GM19438 (cell line): ENCODE measurements around the gene NOC4L.
"Not testable (repeated sequence)": the region's sequence is repeated elsewhere in the genome, so short reads cannot be mapped to it uniquely, and the experiment has no call there.

Source experiments
- ATAC-seq: cut with Tn5 transposase; IDR thresholded peaks from one replicate; pipeline ENCODE4 v1.9.1; 2021; ENCODE audit warnings: low read depth; ENCODE audit not compliant: unreplicated experiment

Gene NOC4L

DNA sequence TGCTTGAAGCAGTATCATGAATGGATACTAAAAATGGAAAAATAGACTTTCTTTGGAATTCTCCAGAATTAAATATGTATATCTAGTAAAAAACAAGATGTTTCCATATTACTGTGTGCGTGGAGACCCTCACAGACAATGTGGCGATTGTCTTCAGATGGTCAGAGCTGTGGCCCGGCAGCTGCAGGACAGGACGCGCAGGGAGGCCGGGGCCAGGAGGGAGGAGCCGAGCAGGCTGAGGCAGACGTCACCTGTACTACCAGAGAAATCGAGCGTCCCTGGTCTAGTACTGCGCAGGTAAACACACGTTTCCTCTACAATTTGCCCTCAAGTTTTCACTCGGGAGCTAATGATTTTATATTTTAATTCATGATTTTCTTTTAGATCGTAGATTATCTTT, 23.0 kb upstream of the NOC4L start:
- ATAC-seq = no peak

- ATAC-seq = no peak
Observed at GRCh38 chr12:132123970-132124765, 20.1 kb upstream of the NOC4L start.

DNA sequence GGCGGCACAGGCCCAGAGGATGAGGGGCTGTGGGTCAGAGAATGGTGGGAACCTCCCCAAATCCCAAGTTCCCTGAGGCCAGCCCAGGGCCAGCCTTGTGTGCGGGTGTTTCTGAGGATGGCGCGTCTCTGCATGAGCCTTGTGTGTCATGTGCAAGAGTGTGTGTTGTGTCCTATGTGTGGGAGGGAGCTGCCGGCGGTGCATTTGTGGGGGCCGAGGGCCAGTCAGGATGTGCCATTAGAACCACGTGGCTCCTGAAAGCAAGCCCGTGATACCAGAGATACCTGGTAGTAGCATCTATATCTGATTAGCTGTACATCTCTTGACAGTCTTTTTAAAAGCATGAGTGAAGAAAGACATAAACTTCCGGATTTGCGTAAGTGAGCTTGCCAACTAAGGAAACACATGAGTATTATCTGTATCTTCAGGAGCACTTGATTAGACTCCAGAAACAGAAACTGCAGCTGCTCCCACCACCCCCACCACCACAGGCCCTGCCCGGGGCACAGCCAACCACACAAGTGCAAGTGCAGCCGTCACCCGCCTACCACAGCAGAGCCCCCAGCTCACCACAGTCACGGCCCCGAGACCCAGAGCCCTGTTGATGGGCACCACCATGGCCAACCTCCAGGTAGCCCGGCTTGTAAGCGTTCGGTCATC, 19.4 kb upstream of the NOC4L start:
- no peak for ATAC-seq

- no peak for ATAC-seq
Observed at GRCh38 chr12:132125736-132126135, 18.5 kb upstream of the NOC4L start.

DNA sequence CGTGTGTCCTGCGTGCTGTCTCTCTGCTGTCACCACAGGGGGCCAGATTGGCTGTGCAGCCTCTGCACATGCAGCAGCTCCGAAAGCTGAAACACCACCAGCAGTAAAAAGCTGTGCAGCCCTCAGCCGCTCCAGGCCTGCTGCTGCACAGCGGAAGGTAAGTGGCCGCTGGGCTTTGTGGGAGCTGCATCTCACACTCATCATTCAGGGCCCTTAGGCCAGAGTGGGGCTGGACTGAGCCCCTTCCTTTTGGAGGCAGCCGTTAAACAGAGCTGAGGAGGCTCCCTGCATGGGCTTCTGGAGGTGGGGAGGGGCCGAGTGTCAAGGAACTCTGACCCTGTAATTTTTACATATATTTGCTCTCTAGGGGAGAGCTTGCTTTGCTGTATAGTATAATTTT, 17.2 kb upstream of the NOC4L start:
- no peak for ATAC-seq

DNA sequence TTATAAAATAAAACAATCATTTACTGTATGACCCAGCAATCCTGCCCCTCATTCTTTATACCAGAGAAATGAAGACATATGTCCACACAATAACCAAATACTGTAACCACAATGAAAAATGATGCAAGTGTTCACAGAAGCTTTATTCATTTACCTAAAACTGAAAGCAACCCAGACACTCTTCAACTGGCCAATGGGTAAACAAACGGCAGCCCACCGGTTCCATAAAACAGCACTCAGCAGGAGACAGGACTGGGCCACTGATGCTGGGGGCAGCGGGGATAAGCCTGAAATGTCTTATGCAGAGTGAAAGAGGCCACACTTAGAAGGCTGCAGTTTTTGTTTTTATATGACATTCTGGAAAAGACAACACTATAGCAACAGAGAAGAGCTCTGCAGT, 15.2 kb upstream of the NOC4L start:
- ATAC-seq = no peak

GRCh38 chr12:132130690-132131089, 13.6 kb upstream of the NOC4L start:
- ATAC-seq = no peak

- ATAC-seq = no peak
Observed at GRCh38 chr12:132131229-132131628, 13.0 kb upstream of the NOC4L start.

DNA sequence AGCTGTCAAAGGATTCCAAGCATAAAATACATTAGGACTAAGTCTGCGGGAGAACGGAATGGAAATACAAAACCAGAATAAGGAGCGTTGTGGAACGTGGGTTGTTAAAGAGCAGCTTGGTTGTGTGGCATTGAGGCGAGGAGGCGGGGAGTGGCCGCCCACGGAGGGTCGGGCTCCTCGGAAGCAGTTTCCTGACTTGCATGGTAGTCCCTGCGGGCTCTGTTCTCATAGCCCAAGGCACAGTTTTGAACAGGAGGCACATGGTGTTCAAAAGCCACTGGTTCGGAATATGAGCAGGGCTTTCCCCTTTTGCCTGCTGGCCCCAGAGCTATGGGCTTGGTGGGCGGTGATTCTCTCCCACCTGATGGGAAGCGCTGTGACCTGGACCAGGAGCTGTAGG, 12.3 kb upstream of the NOC4L start:
- no peak for ATAC-seq

DNA sequence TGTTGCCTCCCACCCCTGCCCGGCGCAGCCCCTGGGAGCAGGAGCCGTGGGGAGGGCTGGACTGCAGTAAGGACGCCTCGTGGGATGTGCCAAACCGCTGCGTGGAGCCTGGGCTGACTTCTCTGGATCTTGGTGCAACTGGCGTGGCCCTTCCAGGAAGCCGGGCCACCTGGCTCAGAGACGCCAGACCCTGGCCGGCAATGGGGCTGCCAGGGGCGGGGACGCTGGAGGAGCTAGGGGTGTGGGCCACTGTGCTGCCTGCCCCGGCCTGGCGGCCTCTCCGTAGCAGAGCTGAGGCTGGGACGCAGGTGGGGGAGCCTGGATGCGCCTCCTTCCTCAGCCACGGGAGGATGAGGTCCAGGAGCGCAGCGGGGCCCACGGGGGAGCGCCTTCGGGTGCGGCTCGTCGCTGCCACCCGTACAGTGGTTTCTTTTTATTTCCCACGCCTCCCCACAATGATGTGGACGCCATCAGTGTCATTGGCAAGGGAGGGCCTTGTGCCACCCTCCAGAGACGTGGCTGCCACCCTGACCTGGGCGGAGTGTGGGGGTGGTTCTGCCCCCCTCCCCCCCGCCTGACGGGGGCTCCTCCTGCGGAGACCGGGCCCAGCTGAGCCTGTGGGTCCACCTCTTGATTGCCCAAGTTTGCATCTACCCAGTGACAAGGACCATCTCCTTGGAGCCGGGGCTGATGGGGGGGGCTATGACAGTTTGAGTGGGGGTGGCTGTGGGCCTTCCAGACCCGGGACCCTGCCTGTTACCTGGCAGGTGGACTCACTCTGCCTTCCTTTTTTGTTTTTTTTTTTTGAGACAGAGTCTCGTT, 11.4 kb upstream of the NOC4L start:
- no peak for ATAC-seq

DNA sequence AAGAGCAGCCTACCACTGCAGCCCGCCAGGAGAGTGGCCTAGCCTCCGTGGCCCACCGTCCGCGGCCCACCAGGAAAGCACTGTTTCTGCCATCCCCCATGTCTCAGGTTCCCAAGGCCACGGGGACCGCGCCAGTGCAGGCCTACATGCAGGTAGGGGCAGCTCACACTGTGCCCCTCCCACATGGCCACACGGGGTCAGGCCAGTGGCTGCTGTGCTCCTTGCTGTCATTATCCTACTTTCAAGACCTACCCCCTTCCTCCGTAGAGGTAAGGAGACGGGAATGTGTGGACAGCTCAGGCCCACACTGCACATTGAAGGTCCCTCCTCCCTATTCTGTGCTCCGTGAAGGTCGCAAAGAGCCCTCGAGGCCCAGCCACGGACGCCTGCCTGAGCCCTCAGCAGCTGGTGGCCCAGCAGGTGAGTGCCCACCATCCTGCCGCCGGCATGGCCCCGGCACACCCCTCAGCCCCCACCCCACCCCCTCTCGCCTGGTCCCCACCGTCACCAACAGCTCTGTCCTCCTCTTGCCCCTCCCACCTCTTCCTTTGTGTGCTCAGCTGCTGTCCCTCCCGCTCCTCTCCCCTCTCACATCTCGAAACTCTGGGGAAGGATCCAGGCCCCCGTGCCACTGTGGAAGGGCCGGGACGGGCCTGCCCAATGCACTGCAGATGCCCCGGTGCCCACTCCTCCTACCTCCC, 10.2 kb upstream of the NOC4L start:
- ATAC-seq = no peak

- ATAC-seq = not testable (repeated sequence)
Observed at GRCh38 chr12:132134653-132135183, 9.5 kb upstream of the NOC4L start.

- ATAC-seq = not testable (repeated sequence)
Observed at GRCh38 chr12:132136226-132136625, 8.0 kb upstream of the NOC4L start.

- no peak for ATAC-seq
Observed at GRCh38 chr12:132137483-132138125, 6.7 kb upstream of the NOC4L start.

GRCh38 chr12:132138941-132139871, 5.1 kb upstream of the NOC4L start:
- ATAC-seq = no peak

- no peak for ATAC-seq
Observed at GRCh38 chr12:132139912-132140311, 4.3 kb upstream of the NOC4L start.

- ATAC-seq = no peak
Observed at GRCh38 chr12:132140501-132140900, 3.8 kb upstream of the NOC4L start.

- no peak for ATAC-seq
Observed at GRCh38 chr12:132140918-132141841, 3.1 kb upstream of the NOC4L start.
